ENCODE measurements around the gene IGFN1. TPM values are rescaled to one million over a fixed set of nuclear protein-coding genes. Genes with fewer than 3 reads are reported as not detected.

The IGFN1 gene
- total RNA-seq, 6 experiments from 2014 or later: 0.02 to 0.18 (median 0.12) TPM; not detected in 3

DNA sequence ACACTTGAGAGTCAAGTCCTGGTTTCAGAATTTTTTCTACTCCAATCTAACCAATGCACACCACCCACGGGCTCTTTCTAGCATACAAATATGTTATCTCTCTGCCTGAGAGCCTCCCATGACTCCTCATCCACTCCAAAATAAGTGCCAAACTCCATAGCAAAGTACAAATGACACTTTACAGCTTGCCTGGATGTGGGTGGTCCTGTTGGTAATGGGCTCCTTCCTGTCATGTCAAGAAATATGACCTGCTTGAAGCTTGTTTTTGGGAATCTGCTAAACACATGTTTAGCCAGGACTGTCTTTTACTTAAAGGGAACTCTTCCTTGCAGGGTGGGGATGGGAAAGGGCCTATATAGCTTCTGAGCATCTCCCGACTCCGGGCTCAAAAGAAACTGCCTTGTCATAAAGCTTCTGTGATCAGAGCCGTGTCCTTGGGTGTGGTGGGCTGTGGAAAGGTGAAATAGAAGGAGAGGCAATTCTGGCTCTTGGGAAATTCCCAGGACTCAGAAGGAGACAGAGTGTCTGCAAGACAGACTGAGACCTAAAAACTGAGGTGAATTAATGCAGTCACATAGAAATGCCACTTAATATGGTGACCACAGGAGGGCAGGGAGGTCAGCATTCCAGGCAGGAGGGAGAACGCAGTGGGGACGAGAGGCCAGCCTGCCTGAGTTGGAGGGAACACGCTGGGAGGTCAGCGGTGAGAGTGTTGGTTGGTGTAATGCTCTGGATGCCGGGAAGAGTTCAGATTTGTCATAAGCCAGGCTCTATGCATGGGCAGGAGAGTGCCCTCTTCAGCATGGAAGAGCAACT lies 6.1 kb upstream of the IGFN1 start:
- DNase-seq: peak in 2 of 3 donors; percentile 43 to 52
- TF ChIP-seq, protein P1, sequence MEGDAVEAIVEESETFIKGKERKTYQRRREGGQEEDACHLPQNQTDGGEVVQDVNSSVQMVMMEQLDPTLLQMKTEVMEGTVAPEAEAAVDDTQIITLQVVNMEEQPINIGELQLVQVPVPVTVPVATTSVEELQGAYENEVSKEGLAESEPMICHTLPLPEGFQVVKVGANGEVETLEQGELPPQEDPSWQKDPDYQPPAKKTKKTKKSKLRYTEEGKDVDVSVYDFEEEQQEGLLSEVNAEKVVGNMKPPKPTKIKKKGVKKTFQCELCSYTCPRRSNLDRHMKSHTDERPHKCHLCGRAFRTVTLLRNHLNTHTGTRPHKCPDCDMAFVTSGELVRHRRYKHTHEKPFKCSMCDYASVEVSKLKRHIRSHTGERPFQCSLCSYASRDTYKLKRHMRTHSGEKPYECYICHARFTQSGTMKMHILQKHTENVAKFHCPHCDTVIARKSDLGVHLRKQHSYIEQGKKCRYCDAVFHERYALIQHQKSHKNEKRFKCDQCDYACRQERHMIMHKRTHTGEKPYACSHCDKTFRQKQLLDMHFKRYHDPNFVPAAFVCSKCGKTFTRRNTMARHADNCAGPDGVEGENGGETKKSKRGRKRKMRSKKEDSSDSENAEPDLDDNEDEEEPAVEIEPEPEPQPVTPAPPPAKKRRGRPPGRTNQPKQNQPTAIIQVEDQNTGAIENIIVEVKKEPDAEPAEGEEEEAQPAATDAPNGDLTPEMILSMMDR (IDR thresholded peaks at IDR 0.05): peak; percentile 55 to 76 (median 67)
- no peak for TF ChIP-seq POLR2A (IDR thresholded peaks at IDR 0.05)
- intact Hi-C loops (cut with DNase I): no loop called here

DNA sequence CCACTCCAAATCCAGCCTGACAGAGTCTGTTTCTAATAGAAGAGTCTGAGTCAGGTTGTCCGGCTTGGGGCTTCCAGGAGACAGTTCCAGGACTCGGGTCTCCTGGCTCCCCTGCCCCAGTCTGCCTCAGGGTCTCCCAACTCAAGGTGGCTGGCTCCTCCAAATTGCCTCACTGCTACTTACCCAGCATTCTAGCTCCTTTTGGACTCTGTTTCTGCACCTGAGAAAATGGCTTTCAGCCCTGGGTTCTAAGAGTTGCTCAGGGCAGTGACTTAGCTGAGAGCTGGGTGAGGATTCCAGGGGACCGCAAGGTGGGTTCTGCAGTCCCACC lies 5.5 kb upstream of the IGFN1 start:
- Histone ChIP-seq H3K4me1 (no peaks in the 10 kb centered on the region), H3K27ac (no peak overlapping the region), H3K9me3 (no peaks in the 10 kb centered on the region), H3K27me3 (no peaks in the 10 kb centered on the region), H3K36me3 (no peaks in the 10 kb centered on the region), H3K4me3 (no peak overlapping the region)
- 17% methylated on average over 1 of the region's 3 CpGs for WGBS (ENCODE audit: insufficient coverage, low coverage, low lambda C conversion rate, missing lambda C conversion rate)
- intact Hi-C loops (cut with DNase I): no loop called here
- no peak for DNase-seq
- no peak for TF ChIP-seq POLR2A (IDR thresholded peaks at IDR 0.05)
- ATAC-seq: no peak

More for the DNA sequence above, 6.1 kb upstream of the IGFN1 start:
- no peaks in the 10 kb centered on the region for H3K27me3 ChIP-seq
- H3K36me3 ChIP-seq: no peaks in the 10 kb centered on the region
- H3K4me3 ChIP-seq: no peak overlapping the region
- 41% methylated on average over 9 of the region's 9 CpGs for WGBS (ENCODE audit: insufficient coverage, low coverage, low lambda C conversion rate, missing lambda C conversion rate)
- ATAC-seq: peak; percentile 95 to 100 (median 98)
- H3K4me1 ChIP-seq: no peaks in the 10 kb centered on the region
- H3K9me3 ChIP-seq: no peaks in the 10 kb centered on the region
- H3K27ac ChIP-seq: no peak overlapping the region

DNA sequence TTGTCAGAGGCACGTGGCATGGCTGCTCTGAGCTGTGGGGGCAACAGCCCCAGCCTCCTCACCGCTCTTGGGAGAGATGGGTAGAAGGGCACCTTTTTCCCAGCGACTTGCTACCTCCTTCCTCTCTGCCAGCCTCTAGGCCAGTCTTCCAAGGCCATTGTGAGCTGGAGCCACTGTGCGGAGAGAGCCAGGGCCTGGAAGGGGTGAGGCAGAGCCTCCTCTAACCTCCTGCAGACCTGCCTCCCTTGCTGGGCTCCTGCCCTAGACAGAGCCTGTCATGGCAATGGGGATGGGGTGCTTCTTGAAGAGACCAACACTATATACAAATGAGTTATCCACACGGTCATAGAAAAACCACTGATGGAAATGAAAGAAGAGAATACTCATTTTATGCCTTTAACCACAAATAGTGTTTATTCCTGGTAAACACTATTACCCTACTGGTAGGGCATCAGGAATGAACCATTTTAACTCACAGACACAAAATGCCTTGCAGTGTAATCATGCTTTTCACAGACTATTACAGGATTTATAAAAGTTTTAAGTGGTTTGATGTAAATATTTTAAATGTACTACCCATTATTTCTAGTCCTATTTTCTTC lies 5.0 kb upstream of the IGFN1 start:
- H3K4me1 ChIP-seq: no peaks in the 10 kb centered on the region
- H3K36me3 ChIP-seq: no peaks in the 10 kb centered on the region
- TF ChIP-seq, protein P1 (IDR thresholded peaks at IDR 0.05): no peak
- no peak for TF ChIP-seq POLR2A (IDR thresholded peaks at IDR 0.05)
- 69% methylated on average over 3 of the region's 5 CpGs for WGBS (ENCODE audit: insufficient coverage, low coverage, low lambda C conversion rate, missing lambda C conversion rate)
- intact Hi-C loops (cut with DNase I): no loop called here
- no peaks in the 10 kb centered on the region for H3K9me3 ChIP-seq
- DNase-seq (no peak), ATAC-seq (no peak)
- no peaks in the 10 kb centered on the region for H3K27me3 ChIP-seq
- no peak overlapping the region for H3K27ac ChIP-seq
- no peak overlapping the region for H3K4me3 ChIP-seq

DNA sequence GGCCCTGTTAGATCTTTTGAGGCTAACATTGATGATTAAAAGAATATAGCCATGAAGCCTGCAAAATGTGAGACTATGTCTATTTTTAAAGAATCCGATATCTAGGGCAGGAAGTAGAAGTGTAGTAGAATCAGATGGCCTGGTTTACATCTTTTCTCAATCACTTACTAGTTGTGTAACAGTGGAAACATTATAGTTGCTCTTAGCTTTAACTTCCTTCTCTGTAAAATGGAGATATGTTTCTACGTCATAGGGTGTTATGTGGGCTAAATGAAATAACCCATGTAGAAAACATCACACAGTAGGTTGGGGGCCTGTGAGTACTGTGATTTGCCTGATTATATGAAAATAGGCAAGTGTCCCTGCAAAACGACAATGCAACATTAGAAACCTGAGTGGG lies 4.4 kb upstream of the IGFN1 start:
- intact Hi-C loops (cut with DNase I): no loop called here
- no peak overlapping the region for H3K27ac ChIP-seq
- TF ChIP-seq POLR2A (IDR thresholded peaks at IDR 0.05): no peak
- TF ChIP-seq, protein P1 (IDR thresholded peaks at IDR 0.05): no peak
- DNase-seq (no peak), ATAC-seq (no peak)
- H3K4me1 ChIP-seq: no peaks in the 10 kb centered on the region
- no peaks in the 10 kb centered on the region for H3K9me3 ChIP-seq
- H3K27me3 ChIP-seq: no peaks in the 10 kb centered on the region
- 58% methylated on average over 3 of the region's 3 CpGs for WGBS (ENCODE audit: insufficient coverage, low coverage, low lambda C conversion rate, missing lambda C conversion rate)
- no peak overlapping the region for H3K4me3 ChIP-seq
- no peaks in the 10 kb centered on the region for H3K36me3 ChIP-seq

DNA sequence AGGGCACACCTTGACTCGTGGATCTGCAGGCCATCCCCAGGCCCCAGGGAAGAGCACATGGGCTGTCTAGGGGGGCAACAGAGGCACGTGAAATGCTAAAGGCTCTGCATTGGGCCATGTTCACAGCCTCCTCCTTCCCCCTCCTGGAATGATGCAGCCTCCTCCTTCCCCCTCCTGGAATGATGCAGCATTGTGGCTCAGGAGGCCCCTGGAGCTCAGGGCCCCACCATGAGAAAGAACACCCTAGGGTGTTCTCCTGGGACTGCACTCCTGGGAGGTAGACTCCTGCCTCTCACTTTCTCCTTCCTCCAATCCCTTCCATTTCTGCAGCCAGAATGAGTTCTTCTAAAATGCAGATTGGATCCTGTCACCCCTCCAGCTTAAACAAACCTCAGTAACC lies 1.5 kb upstream of the IGFN1 start:
- WGBS (ENCODE audit: insufficient coverage, low coverage, low lambda C conversion rate, missing lambda C conversion rate): no CpG with 5 or more reads among the region's 2 CpGs
- intact Hi-C loops (cut with DNase I): no loop called here
- TF ChIP-seq POLR2A (IDR thresholded peaks at IDR 0.05): no peak
- TF ChIP-seq, protein P1 (IDR thresholded peaks at IDR 0.05): no peak
- no peak for DNase-seq
- H3K27ac ChIP-seq: no peak overlapping the region
- no peaks in the 10 kb centered on the region for H3K36me3 ChIP-seq
- H3K4me1 ChIP-seq: no peaks in the 10 kb centered on the region
- H3K27me3 ChIP-seq: no peaks in the 10 kb centered on the region
- no peak overlapping the region for H3K4me3 ChIP-seq
- H3K9me3 ChIP-seq: no peaks in the 10 kb centered on the region
- no peak for ATAC-seq
